Gastrocnemius medialis (tissue), 4 donors: Measurements from ENCODE around the gene RNF227.

Experiments used
- POLR2A ChIP-seq, 2 donors: fragments of 450-650 bp; IDR thresholded peaks; one replicate each; pipeline ENCODE4 v1.6.1; 2017; ENCODE audit warnings: antibody characterized with exemption in 2 of 2, mild to moderate bottlenecking in 2 of 2, moderate library complexity in 2 of 2
- TF ChIP-seq, protein P1 (sequence below), 5 experiments: fragments of 450-650 bp in 3 of 5; fragments of 200-600 bp in 2 of 5; sonication (generic) in 2 of 5; IDR thresholded peaks in 4 of 5; conservative IDR thresholded peaks in 1 of 5; 1 replicate in 4 of 5; 2 replicates in 1 of 5; pipeline ENCODE4 v1.5.1; 2016 to 2019; ENCODE audit warnings: antibody characterized with exemption in 5 of 5, mild to moderate bottlenecking in 3 of 5, moderate library complexity in 3 of 5

GRCh38 chr17:7946441-7946840 lies 30.4 kb upstream of the RNF227 start:
- TF ChIP-seq, protein P1, sequence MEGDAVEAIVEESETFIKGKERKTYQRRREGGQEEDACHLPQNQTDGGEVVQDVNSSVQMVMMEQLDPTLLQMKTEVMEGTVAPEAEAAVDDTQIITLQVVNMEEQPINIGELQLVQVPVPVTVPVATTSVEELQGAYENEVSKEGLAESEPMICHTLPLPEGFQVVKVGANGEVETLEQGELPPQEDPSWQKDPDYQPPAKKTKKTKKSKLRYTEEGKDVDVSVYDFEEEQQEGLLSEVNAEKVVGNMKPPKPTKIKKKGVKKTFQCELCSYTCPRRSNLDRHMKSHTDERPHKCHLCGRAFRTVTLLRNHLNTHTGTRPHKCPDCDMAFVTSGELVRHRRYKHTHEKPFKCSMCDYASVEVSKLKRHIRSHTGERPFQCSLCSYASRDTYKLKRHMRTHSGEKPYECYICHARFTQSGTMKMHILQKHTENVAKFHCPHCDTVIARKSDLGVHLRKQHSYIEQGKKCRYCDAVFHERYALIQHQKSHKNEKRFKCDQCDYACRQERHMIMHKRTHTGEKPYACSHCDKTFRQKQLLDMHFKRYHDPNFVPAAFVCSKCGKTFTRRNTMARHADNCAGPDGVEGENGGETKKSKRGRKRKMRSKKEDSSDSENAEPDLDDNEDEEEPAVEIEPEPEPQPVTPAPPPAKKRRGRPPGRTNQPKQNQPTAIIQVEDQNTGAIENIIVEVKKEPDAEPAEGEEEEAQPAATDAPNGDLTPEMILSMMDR (IDR thresholded peaks at IDR 0.05 in 4 of 5, conservative IDR thresholded peaks at IDR 0.05 in 1 of 5) = no peak
- TF ChIP-seq POLR2A (IDR thresholded peaks at IDR 0.05) = no peak
